Bone marrow (tissue), 2 donors: ENCODE measurements around the gene GNAI1.
A peak's percentile ranks its signal among the peaks of the same experiment; 100 is the strongest.
"Not testable (repeated sequence)": the region's sequence is repeated elsewhere in the genome, so short reads cannot be mapped to it uniquely, and the experiment has no call there.

Experiments
- DNase-seq, 2 donors: peaks; one replicate each; lab custom pipeline; 2025; lab: John Stamatoyannopoulos, UW

Gene GNAI1

GRCh38 chr7:80132594-80132993 is 2.0 kb upstream of the GNAI1 start:
- DNase-seq = no peak

DNA sequence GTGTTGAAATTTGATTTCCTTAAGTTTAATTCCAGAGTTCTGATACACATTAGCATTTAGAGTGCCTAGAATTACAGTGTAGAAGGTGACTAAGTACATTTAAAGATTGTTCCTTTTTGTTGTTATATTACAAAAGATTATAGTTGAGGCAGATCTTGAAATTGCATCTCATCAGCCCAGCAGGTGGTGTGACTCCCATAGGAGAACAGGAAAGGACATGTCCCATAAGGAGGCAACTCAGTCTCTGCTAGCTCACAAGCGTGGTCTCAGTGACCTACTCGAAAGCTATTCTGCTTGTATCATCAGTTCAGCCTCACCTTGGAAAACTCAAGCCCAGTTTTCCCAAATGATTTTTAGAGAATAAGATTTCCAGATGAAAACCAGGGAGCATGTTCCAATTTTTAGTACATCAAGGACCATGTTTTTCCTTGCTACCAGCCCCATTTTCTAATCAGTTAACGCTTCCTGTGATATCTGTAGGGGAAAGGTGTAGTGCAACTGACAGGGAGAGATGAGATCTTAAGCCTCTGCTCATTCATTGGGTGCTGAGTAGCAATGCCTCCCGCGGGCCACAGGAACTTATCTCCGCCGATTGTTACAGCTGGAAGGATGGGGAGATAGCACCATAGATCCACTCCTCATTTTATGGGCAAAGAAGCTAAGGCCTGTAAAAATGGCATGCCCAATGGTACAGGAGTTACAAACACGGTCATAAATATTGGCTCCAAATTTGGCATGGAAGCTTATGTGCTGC is 1.1 kb upstream of the GNAI1 start:
- DNase-seq = no peak

GRCh38 chr7:80134115-80134535 is 506 bp upstream of the GNAI1 start:
- DNase-seq = no peak

GRCh38 chr7:80135309-80136104 is 876 bp downstream of the GNAI1 start:
- peak in 1 of 2 donors; percentile 53 for DNase-seq

GRCh38 chr7:80136261-80137055 is 1.8 kb downstream of the GNAI1 start:
- DNase-seq = no peak

- no peak for DNase-seq
Measured at GRCh38 chr7:80137410-80137809, 2.8 kb downstream of the GNAI1 start.

DNA sequence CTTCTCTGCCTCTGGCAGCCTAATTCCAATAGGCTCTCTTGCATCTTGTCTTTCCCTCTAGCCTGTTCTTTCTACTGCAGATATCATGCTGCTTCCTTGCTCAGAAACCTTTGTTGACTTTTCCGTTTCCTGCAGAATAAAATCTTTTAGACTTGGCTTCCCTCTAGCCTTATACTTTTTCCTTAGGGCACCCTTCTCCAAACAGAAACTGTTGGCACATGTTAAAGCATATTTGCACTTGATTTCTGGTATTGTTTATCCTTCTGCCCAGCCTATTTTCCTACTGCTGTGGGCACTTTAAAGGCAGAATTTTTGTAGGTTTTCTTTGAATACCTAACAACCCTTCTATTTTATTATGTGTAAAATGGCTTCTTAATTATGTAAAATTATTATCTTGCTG is 4.6 kb downstream of the GNAI1 start:
- no peak for DNase-seq

GRCh38 chr7:80140388-80140787 is 5.8 kb downstream of the GNAI1 start:
- no peak for DNase-seq

- no peak for DNase-seq
Measured at GRCh38 chr7:80141376-80141775, 6.7 kb downstream of the GNAI1 start.

GRCh38 chr7:80142853-80143580 is 8.4 kb downstream of the GNAI1 start:
- no peak for DNase-seq

- no peak for DNase-seq
Measured at GRCh38 chr7:80145780-80146422, 11.3 kb downstream of the GNAI1 start.

DNA sequence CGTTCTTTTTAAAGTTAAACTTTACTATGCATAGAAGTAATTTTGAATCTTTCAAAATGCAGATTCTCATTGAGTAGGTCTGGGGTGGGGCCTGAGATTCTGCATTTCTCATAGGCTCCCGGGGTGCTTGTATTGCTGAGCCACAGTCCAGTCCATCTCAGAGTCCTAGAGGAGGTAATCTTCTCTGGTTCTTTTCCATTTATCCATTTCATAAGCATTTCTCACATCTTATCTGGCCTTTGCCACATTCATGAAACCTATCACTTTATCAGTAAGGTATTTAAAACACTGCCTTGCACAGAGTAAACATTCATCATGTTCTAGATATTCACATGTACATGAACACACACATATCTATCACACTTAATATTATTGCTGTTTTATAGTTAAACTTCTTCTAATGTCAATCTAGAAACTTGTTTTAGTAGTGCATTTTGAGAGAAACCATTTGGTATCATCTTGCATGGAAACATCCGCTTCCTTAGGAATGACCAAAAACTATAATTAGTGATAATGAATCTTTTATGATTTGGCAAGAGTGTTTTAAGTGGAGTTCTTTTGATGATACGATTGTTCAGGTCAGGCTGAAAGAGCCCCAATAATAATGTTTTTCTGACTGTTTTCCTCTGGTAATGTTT is 12.0 kb downstream of the GNAI1 start:
- no peak for DNase-seq

- no peak for DNase-seq
Measured at GRCh38 chr7:80147543-80148391, 13.1 kb downstream of the GNAI1 start.

DNA sequence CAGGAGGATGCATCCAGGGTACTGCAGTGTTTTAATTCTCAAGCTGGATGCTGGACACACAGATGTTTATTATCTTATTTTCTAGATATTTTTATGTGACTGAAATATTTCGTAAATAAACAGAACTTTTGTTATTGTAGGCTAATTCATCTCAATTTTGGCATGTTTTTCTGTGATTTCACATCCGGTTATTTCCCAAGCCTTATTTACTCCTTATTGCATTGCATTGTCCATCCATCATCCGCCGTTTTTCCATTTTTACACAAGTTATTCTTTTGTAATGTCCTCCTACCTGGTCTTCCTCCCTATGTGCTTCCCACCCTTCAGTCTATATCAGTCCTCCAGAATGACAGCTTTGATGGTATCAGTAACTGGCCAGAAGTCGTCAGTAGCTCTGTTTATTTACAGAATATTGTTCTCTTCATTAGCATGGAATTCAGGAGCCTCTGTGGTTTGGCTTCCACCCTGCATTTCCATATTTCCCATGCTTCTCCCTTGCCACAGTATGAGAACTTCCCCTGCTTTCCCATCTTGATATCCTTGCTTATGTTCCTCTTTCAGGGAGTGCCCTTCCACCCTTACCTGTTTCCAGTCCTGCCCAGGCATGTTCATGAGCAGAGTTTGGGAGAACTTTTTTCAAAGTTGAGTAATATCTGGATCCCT is 16.1 kb downstream of the GNAI1 start:
- no peak for DNase-seq

DNA sequence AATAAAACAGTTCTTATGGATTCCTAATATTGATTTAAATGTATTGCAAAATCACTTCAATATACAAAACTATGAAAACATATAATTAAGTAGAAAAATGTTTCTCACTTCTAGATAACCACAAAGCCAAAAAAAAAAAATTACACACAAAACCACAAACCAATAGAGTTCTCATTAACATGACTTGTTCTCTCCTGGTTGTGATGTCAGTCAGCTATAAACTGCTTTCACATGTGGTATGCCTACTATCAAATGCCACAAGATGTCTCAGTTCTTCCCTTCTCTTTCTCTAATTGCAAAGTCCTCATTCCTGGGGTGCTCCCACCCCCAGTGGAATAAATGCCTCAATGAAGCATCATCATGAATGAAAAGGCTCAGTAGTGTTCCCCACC is 16.6 kb downstream of the GNAI1 start:
- DNase-seq = peak in 1 of 2 donors; percentile 43

GRCh38 chr7:80153446-80153845 is 18.8 kb downstream of the GNAI1 start:
- no peak for DNase-seq

DNA sequence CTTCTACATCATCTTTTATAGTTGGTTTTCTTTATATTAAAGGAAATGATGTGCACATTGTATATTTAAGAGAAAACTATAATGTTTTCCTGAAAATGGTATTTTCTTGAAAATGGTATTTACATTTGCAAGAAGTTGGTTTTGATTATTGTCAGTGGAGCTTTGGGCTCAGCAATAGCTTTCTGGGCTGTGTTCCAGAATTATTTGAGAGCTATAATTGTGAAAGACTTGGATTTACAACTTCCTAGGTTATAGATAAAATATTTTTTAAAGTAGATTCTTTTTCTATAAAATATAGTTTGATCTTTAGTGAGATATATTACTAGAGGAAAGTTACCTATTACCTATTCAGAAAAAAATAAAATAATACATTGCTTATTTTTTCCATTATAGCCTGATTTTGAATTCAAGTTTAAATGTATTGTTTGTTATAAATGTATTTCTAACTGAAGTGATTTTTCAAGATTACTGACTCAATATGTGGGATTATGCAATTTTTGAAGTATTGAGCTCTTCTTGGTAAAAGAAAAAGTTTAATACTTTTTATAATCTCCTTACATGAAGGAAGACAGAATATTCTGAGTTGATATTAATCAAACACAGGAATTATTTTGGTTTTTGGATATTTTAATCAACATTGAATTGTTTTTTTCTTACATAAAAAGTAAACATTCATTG is 20.2 kb downstream of the GNAI1 start:
- DNase-seq = no peak

DNA sequence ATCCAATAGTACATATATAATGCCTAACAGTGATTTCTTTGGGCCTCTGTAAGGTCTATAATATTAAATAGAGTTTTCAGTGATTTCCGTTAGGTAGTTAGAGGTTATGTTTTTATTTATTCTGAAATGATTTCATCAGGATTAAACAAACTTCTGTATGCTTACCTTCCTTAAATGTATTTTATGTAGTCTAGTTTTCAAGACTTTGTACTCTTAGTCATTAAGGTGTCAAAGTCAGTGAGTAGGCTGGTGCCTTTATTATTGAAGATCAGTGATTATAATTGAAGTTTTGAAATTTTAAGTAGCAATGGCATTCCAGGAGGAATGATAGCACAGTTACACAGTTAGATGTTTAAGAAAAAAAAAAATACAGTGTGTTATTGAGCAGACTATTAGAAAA is 20.7 kb downstream of the GNAI1 start:
- DNase-seq = no peak

GRCh38 chr7:80157770-80158169 is 23.1 kb downstream of the GNAI1 start:
- DNase-seq = not testable (repeated sequence)
